Osteocyte (in vitro differentiated cells): ENCODE results near the gene SPAG9. TPM values are rescaled to one million over a fixed set of nuclear protein-coding genes. Genes with fewer than 3 reads are reported as not detected.

ENCODE experiments used
- DNase-seq: peaks from one replicate; pipeline ENCODE4 v3.0.0; 2021; ENCODE audit warnings: mixed read lengths; ENCODE audit not compliant: unreplicated experiment; ENCODE audit errors: extremely low spot score
- H3K27ac Mint-ChIP-seq: one replicate; pipeline ENCODE4 v1.8.0; 2021; ENCODE audit warnings: mild to moderate bottlenecking, mixed read lengths; ENCODE audit not compliant: unreplicated experiment
- H3K27me3 Mint-ChIP-seq: one replicate; pipeline ENCODE4 v1.8.0; 2021; ENCODE audit warnings: mixed read lengths; ENCODE audit not compliant: unreplicated experiment
- H3K36me3 Mint-ChIP-seq: one replicate; pipeline ENCODE4 v1.8.0; 2021; ENCODE audit warnings: mixed read lengths; ENCODE audit not compliant: unreplicated experiment
- H3K4me1 Mint-ChIP-seq: one replicate; pipeline ENCODE4 v1.8.0; 2021; ENCODE audit warnings: mixed read lengths; ENCODE audit not compliant: unreplicated experiment
- H3K4me3 Mint-ChIP-seq: one replicate; pipeline ENCODE4 v1.8.0; 2021; ENCODE audit warnings: mild to moderate bottlenecking, moderate library complexity, mixed read lengths; ENCODE audit not compliant: unreplicated experiment
- H3K9me3 Mint-ChIP-seq: one replicate; pipeline ENCODE4 v1.8.0; 2021; ENCODE audit warnings: mixed read lengths; ENCODE audit not compliant: unreplicated experiment
- CTCF ChIP-seq: fragments of 200-600 bp; sonication (generic); IDR thresholded peaks from 2 replicates; pipeline ENCODE4 v1.5.0; 2021; ENCODE audit warnings: antibody characterized with exemption, mild to moderate bottlenecking, moderate library complexity
- total RNA-seq: library from RNA; stranded (reverse); gene quantifications from 2 replicates; pipeline ENCODE4 v1.2.1, GENCODE V29; 2021

SPAG9 gene
- total RNA-seq, 1 donor from 2014 or later: 100 TPM

- Mint-ChIP-seq H3K27me3 (no peaks in the 10 kb centered on the region), H3K4me1 (peaks cover 19% of the 10 kb centered on the region), H3K36me3 (no peaks in the 10 kb centered on the region), H3K9me3 (no peaks in the 10 kb centered on the region), H3K27ac (peak overlapping the region; percentile 62), H3K4me3 (no peak overlapping the region)
- no peak for DNase-seq
- no peak for TF ChIP-seq CTCF
Observed at GRCh38 chr17:50918071-50918932, 202.4 kb downstream of the SPAG9 start.

GRCh38 chr17:50917418-50917743 lies 203.3 kb downstream of the SPAG9 start:
- Mint-ChIP-seq H3K27ac (no peak overlapping the region), H3K4me1 (peaks cover 19% of the 10 kb centered on the region), H3K27me3 (no peaks in the 10 kb centered on the region), H3K4me3 (no peak overlapping the region), H3K36me3 (no peaks in the 10 kb centered on the region), H3K9me3 (no peaks in the 10 kb centered on the region)
- no peak for TF ChIP-seq CTCF
- no peak for DNase-seq

DNA sequence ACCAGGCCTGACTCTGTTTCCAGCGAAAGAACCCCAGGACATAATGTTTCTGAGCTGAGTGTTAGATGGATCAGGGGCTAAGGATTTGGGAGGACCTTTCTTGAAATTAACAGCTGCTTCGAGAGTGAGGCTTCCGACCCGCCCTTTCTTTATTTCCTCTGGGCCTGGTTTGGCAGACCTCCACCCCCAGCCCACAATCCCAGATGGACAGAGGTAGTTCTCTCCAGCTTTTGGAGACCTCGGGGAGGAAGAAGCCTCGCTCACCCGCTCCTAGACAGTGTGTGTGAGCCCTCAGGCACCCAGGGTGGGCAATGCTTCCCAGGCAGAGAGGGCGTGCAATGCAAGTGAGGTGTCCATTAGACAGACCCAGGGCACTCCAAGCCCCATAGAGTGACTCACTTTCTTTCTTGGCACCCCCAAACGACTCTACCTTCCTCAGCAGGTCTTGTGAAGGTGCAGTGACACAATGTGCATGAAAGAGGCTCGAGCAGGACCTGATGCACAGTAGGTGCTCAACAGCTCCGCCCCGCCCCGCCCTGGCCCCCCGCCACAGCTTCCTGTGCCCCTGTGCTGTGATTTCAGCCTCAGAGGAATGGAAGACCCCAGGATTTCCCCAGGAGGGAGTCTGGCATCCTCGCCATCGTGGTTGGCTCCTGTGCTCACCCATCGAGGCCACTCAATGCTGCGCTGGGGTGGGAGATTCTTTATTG lies 203.8 kb downstream of the SPAG9 start:
- Mint-ChIP-seq H3K27ac (no peak overlapping the region), H3K36me3 (no peaks in the 10 kb centered on the region), H3K9me3 (no peaks in the 10 kb centered on the region), H3K4me1 (peaks cover 16% of the 10 kb centered on the region), H3K4me3 (no peak overlapping the region), H3K27me3 (no peaks in the 10 kb centered on the region)
- no peak for TF ChIP-seq CTCF
- no peak for DNase-seq

GRCh38 chr17:50916026-50916707 lies 204.5 kb downstream of the SPAG9 start:
- H3K4me1 Mint-ChIP-seq: peaks cover 16% of the 10 kb centered on the region
- no peaks in the 10 kb centered on the region for H3K27me3 Mint-ChIP-seq
- H3K4me3 Mint-ChIP-seq: no peak overlapping the region
- H3K27ac Mint-ChIP-seq: no peak overlapping the region
- no peaks in the 10 kb centered on the region for H3K9me3 Mint-ChIP-seq
- no peak for TF ChIP-seq CTCF
- H3K36me3 Mint-ChIP-seq: no peaks in the 10 kb centered on the region
- no peak for DNase-seq
